SIG-M5 treated with dmso at 0.1 percent for 504 hours (cell line): ENCODE data around the gene GPR39.

ENCODE experiments used
- DNase-seq: peaks from one replicate; lab custom pipeline; 2025; ENCODE audit not compliant: unreplicated experiment; lab: John Stamatoyannopoulos, UW

The GPR39 gene

GRCh38 chr2:132560562-132560961, 144.0 kb downstream of the GPR39 start:
- DNase-seq: no peak

DNA sequence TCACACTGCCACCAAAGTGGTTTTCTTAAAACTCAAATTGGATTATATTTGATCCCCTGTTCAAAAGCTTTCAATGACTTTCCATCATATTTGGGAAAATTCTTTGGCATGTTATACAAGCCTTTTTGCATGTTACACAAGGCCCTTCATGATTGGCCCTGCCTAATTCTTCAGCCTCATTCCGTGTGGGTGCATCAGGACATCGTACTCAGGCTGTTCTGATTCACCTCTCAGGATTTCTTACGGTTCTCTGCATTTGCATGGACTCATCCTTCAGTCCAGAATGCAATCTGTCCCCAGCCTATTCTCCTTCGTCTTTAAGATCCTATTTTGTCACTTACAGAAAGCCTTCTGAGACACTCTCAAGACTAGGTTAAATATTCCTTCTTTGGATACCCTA, 145.6 kb downstream of the GPR39 start:
- DNase-seq: no peak

DNA sequence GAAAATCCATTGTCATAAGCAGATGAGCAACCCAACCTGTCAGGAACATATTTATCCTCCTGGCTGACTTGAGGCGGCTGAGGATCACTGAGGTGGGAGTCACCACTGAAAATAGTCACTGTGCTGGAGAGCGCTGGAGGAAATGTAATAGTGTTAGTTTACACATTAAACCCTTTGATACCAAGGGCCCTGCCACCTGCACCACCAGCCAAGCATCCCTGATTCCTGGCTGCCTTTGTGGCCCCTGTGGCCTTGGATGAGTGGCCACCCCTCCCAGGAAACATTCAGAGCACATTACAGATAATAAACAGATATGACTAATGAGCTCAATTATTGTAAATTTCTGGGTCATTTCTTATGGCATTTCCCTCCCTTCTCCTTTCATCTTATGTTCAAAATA, 147.5 kb downstream of the GPR39 start:
- DNase-seq: no peak

DNA sequence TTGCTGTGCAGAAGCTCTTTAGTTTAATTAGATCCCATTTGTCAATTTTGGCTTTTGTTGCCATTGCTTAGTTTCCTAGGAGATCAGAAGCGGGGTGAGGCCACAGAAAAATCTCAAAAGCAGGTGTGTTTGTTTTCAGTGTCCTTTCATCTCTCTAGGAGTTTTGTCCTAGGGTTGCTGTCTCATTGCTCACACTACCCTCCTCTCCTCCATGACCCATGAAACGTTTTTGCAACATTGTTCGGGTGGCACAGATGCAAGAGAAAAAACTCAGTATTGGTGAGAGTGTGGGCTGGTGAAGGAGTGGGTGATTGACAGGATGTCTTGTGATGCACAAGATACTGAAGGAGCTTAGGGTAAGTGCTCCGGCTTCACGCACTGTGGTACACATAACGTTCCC, 149.8 kb downstream of the GPR39 start:
- no peak for DNase-seq

- no peak for DNase-seq
Measured at GRCh38 chr2:132567682-132568081, 151.1 kb downstream of the GPR39 start.

DNA sequence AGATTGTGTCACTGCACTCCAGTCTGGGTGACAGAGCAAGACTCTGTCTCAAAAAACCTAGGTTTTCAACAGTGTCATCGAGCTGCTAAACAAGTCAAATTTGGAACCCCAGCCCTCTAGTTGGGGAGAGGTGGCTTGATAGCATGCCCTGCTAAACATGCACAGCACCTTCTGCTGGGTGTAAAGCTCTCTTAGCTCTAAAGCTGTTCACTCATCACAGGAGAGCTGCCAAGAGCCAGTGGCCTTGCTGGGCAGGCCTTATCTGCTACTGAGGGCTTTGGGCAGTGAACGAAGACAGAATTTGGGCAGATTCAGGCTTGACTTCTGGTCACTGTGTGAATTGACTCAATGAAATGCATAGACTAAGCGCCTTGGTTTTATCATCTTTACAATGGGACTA, 152.1 kb downstream of the GPR39 start:
- DNase-seq: no peak

DNA sequence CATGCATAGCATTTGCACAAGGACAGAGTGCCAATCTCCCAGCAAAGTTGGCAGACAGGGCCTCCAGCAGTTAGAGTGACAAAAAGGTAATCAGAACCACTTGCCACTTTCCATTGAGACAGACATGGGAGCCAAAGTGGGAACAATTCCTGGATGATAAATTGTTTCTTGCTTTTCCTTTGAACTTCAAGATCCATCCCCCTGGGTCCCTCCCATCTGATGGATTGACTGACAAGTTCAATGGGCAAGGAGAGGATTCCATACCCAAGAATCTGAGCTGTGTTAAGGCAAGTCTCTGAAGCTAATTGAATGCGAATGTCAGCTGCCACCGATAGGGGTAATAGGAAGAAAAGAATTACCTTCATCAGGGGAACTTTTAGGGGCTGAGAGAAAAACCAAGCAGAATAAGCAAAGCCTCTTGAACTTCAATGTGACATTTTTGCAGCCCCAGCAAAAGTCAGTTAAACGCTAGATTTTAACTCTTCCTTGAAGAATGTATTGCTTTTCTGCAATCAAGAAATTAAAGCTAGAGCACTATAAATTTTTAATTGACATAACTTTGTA, 156.9 kb downstream of the GPR39 start:
- no peak for DNase-seq

GRCh38 chr2:132577686-132578085, 161.1 kb downstream of the GPR39 start:
- DNase-seq: peak; percentile 97

DNA sequence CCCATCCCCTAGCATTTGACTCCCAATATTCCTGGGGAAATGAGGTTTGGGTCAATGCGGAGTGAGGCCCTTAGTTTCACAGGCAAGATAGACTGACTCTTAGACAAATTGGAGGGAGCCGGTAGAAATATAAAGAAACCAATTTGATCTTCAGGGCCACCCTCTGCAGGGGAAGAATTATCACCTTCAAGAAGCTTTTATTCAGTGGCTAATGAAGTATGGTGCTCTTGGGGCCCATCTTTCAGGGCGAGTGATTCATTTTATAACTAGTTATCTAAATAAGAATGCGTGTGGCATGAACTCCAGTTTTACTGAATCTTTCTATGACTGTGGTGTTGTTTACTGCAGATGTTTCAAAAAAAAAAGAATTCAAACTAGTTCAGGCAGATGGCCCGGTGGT, 165.0 kb downstream of the GPR39 start:
- no peak for DNase-seq

DNA sequence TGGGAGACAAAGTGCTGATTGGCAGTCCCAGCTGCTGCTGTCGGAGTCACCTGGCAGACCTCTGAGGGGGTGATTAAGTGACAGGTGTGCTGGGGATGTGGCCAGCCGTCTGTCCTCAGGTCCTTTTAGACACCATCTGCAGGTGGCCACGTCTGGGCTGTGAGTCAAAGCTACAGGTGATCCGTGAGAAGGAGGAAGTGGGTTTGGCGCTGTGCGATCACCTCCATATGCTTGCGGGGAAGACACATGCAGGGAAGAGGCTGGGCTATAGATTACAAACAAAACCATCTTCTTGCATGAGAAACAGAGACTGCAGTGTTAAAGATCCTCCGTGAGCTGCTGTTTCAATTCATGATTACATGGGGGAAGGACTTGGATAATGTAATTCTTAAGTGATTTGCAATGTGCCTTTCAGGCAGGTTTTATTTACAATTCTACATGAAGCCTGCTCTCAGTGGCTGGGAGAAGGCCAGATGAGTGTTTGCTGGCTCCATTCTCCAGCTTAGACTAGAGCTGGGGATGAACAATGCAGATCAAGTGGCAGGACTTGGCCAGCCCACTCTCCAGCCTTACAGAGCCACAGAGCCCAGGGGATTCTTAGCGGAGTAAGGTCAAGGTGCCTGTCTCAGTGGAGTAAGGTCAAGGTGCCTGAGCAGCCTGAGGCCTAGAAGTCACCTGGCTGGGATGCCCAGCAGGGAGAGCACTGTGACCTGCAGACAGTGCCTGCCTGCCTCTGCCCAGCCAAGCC, 165.6 kb downstream of the GPR39 start:
- DNase-seq: no peak

DNA sequence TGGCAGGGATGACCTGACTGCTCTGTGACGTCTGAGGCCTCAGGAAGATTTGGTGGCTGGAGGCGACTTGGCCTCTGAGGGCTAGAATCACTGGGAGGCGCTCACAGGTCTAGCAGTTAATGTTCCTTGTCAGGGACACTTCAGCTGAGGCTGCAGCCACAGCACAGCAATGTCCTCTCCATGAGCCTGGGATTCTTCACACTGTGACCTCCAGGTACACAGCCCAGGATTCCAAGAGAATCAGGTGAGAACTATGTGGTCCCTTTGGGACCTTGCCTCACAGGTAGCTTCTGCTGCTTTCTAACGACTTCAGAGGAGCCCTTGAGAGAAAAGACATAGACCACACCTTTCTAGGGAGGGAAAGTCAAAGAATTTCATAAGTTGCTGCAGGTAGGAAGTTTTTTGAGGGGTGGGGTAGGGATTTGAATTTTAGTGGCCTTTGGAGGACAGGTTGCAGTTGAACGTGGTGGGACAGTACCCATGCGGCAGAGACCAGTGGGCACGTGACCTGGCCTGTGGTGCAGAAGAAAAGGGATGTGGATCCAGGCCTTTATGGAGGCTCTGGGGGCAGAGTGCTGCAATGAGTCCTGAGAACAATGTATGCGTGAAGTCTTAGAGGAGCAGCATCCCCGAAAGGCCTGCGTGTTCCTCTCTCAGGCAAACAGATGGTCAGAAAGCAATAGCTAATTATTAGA, 167.2 kb downstream of the GPR39 start:
- DNase-seq: no peak

- no peak for DNase-seq
Measured at GRCh38 chr2:132584976-132585817, 168.6 kb downstream of the GPR39 start.

GRCh38 chr2:132586101-132586511, 169.5 kb downstream of the GPR39 start:
- no peak for DNase-seq

DNA sequence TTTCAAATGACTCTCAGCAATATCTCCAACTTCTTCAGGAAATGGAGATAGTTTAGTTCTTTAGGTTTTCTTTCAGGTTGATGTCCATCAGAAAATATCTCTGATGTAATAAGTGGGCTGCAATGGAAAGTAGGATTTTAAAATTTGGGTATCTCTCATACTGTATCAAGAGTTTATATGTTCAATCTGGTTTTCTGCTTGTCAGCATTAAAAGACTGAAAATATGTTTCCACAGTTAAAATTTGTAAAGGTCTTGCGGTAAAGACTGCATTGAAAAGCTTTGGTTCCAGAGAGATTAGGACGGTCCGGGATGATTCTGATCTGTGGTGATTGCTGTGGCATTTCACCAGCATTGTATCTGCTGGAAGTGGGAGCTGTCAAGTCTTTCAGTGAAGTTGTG, 170.2 kb downstream of the GPR39 start:
- DNase-seq: no peak

- DNase-seq: no peak
Measured at GRCh38 chr2:132588576-132588975, 172.0 kb downstream of the GPR39 start.

DNA sequence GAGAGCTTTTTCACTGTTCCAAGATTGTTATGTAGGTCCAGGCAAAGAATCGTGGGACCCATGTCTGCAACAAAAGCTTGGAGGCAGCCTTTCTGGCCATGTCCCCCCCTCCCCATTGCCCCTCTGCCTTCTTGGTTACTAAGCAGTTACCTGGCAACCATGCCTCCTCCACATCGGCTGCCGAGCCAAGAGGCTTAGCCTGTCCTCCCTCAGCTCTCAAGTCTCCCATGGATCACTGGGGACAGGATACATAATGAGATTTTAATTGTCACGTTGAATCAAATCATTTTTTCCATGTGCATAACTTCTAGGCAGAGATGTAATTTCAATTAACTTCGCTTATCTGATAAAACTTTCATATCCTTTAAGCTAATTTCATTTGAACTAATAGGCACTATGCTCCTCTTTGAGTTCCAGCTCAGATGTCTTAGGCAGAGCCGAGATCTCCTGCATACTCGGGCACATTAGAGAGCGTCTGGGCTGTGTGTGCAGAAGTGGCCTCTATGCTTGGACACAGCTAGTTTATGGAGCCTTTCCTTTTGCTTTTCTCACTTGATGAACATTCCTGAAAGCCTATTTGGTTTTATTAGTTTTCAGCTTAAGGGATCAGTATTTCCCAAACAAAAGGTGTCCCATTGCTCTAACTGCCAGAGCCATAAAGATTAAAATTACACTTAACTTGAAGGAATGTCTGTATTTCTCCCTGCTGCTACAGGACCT, 172.7 kb downstream of the GPR39 start:
- DNase-seq: no peak

DNA sequence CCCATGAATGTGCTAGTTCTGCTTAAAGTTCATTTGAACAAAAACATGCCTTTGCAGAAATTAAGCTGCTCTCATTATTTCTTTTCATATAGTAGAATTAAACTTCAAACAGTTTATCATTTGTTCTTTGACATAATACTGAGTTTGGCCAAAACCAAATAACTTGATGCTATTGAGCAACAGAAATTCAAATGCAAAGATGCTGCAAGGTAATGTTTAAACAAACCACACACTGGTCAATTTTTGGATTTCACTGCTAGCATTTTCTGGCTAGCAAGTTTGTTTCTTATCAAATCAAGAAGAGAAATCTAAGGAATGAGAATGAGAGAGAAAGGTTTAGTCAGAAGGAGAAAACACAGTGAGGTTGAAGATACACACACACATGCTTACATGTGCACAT, 173.4 kb downstream of the GPR39 start:
- no peak for DNase-seq

GRCh38 chr2:132593171-132593570, 176.6 kb downstream of the GPR39 start:
- DNase-seq: no peak

- no peak for DNase-seq
Measured at GRCh38 chr2:132595186-132595585, 178.6 kb downstream of the GPR39 start.

GRCh38 chr2:132595693-132596092, 179.1 kb downstream of the GPR39 start:
- no peak for DNase-seq

DNA sequence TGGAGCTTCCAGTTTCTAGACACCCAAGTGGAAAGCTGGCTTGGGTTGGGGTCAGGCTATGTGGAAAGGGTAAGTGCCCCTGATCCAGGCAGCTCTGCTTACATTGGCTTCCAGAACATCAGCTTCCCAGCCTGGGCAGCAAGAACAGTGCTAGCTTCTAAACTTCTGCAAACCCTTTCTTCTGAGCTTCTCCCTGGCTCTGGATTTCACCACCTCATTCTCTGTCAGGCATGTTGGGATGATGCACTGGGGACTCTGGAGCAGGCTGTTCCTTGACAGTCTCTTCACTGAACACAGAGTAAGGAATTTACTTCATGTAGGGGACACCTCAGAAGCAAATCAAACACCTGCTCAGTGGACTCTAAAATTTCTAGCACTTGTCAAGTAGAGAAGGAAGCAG, 180.6 kb downstream of the GPR39 start:
- no peak for DNase-seq
